SJCRH30 (cell line): Measurements from ENCODE around the gene ERFE. TPM values are rescaled to one million over a fixed set of nuclear protein-coding genes. Genes with fewer than 3 reads are reported as not detected.

Source experiments
- DNase-seq, 2 experiments: peaks; one replicate each; pipeline ENCODE4 v3.0.0-alpha.2; 2015 to 2020
- H3K27ac ChIP-seq: fragments of 250-450 bp; sonication (Bioruptor Pico); 2 replicates; pipeline ENCODE4 v1.5.1; 2020; ENCODE audit warnings: mild to moderate bottlenecking, moderate library complexity
- H3K27me3 ChIP-seq: fragments of 250-450 bp; sonication (Bioruptor Pico); 2 replicates; pipeline ENCODE4 v1.5.1; 2020; ENCODE audit warnings: mild to moderate bottlenecking, moderate library complexity
- H3K36me3 ChIP-seq: fragments of 250-450 bp; sonication (Bioruptor Pico); 2 replicates; pipeline ENCODE4 v1.5.1; 2020; ENCODE audit warnings: mild to moderate bottlenecking, moderate library complexity
- H3K4me1 ChIP-seq: fragments of 250-450 bp; sonication (Bioruptor Pico); 2 replicates; pipeline ENCODE4 v1.5.1; 2020; ENCODE audit warnings: mild to moderate bottlenecking, moderate library complexity
- H3K4me3 ChIP-seq: fragments of 250-450 bp; sonication (Bioruptor Pico); 2 replicates; pipeline ENCODE4 v1.5.1; 2020; ENCODE audit warnings: mild to moderate bottlenecking, moderate library complexity
- H3K9me3 ChIP-seq: fragments of 250-450 bp; sonication (Bioruptor Pico); replicated peaks from 2 replicates; pipeline ENCODE4 v1.5.1; 2020; ENCODE audit warnings: mild to moderate bottlenecking, moderate library complexity
- total RNA-seq: library from RNA; depleted of rRNA; stranded (reverse); fragments of >200 nt; shearing (Covaris generic); gene quantifications from 2 replicates; pipeline ENCODE4 v1.2.3, GENCODE V29; 2014

The ERFE gene
- total RNA-seq, 1 experiment from 2014 or later = 10.4 TPM

- Histone ChIP-seq H3K36me3 (no peaks in the 10 kb centered on the region), H3K4me1 (peaks cover 16% of the 10 kb centered on the region), H3K9me3 (0 out of 2 replicates have a peak, but pooled peaks cover 4% of the 10 kb centered on the region), H3K4me3 (no peak overlapping the region), H3K27me3 (no peaks in the 10 kb centered on the region), H3K27ac (no peak overlapping the region)
- peak; percentile 64 to 76 for DNase-seq
These were observed 35.4 kb upstream of the ERFE start for GRCh38 chr2:238123218-238123971.

- Histone ChIP-seq H3K27ac (no peak overlapping the region), H3K4me3 (no peak overlapping the region), H3K4me1 (peaks cover 16% of the 10 kb centered on the region), H3K9me3 (0 out of 2 replicates have a peak, but pooled peaks cover 4% of the 10 kb centered on the region), H3K27me3 (no peaks in the 10 kb centered on the region), H3K36me3 (no peaks in the 10 kb centered on the region)
- no peak for DNase-seq
These were observed 34.7 kb upstream of the ERFE start for GRCh38 chr2:238123991-238124470.

- no peaks in the 10 kb centered on the region for H3K27me3 ChIP-seq
- H3K27ac ChIP-seq = no peak overlapping the region
- H3K9me3 ChIP-seq = 0 out of 2 replicates have a peak, but pooled peaks cover 4% of the 10 kb centered on the region
- H3K36me3 ChIP-seq = no peaks in the 10 kb centered on the region
- no peak for DNase-seq
- H3K4me1 ChIP-seq = peaks cover 16% of the 10 kb centered on the region
- no peak overlapping the region for H3K4me3 ChIP-seq
These were observed 34.2 kb upstream of the ERFE start for GRCh38 chr2:238124488-238125126.

- no peak for DNase-seq
- Histone ChIP-seq H3K27me3 (no peaks in the 10 kb centered on the region), H3K9me3 (0 out of 2 replicates have a peak, but pooled peaks cover 4% of the 10 kb centered on the region), H3K27ac (no peak overlapping the region), H3K4me3 (no peak overlapping the region), H3K4me1 (peaks cover 13% of the 10 kb centered on the region), H3K36me3 (no peaks in the 10 kb centered on the region)
These were observed 33.5 kb upstream of the ERFE start for GRCh38 chr2:238125127-238125885.

GRCh38 chr2:238126338-238126737 lies 32.4 kb upstream of the ERFE start:
- Histone ChIP-seq H3K4me1 (peaks cover 12% of the 10 kb centered on the region), H3K36me3 (no peaks in the 10 kb centered on the region), H3K27me3 (no peaks in the 10 kb centered on the region), H3K9me3 (0 out of 2 replicates have a peak, but pooled peaks cover 4% of the 10 kb centered on the region), H3K27ac (no peak overlapping the region), H3K4me3 (no peak overlapping the region)
- no peak for DNase-seq

- no peak for DNase-seq
These were observed 32.0 kb upstream of the ERFE start for GRCh38 chr2:238126775-238127164.

GRCh38 chr2:238127165-238128060 lies 31.4 kb upstream of the ERFE start:
- Histone ChIP-seq H3K27ac (no peak overlapping the region), H3K4me1 (peaks cover 12% of the 10 kb centered on the region), H3K4me3 (peak overlapping the region; percentile 44), H3K36me3 (no peaks in the 10 kb centered on the region), H3K27me3 (no peaks in the 10 kb centered on the region), H3K9me3 (0 out of 2 replicates have a peak, but pooled peaks cover 4% of the 10 kb centered on the region)
- DNase-seq = peak; percentile 72 to 76

More at GRCh38 chr2:238126775-238127164, 32.0 kb upstream of the ERFE start:
- Histone ChIP-seq H3K36me3 (no peaks in the 10 kb centered on the region), H3K9me3 (0 out of 2 replicates have a peak, but pooled peaks cover 4% of the 10 kb centered on the region), H3K4me1 (peaks cover 12% of the 10 kb centered on the region), H3K27me3 (no peaks in the 10 kb centered on the region), H3K27ac (no peak overlapping the region), H3K4me3 (peak overlapping the region; percentile 44)

GRCh38 chr2:238128061-238128440 lies 30.7 kb upstream of the ERFE start:
- DNase-seq = no peak

GRCh38 chr2:238128534-238129001 lies 30.2 kb upstream of the ERFE start:
- H3K4me3 ChIP-seq = no peak overlapping the region
- H3K27ac ChIP-seq = no peak overlapping the region
- H3K36me3 ChIP-seq = no peaks in the 10 kb centered on the region
- no peak for DNase-seq
- H3K4me1 ChIP-seq = peaks cover 11% of the 10 kb centered on the region
- no peaks in the 10 kb centered on the region; the same call in 1 of the 2 replicates for H3K27me3 ChIP-seq
- H3K9me3 ChIP-seq = 0 out of 2 replicates have a peak, but pooled peaks cover 4% of the 10 kb centered on the region

More at GRCh38 chr2:238128061-238128440, 30.7 kb upstream of the ERFE start:
- no peak overlapping the region for H3K27ac ChIP-seq
- peaks cover 11% of the 10 kb centered on the region for H3K4me1 ChIP-seq
- H3K36me3 ChIP-seq = no peaks in the 10 kb centered on the region
- no peaks in the 10 kb centered on the region; the same call in 1 of the 2 replicates for H3K27me3 ChIP-seq
- H3K9me3 ChIP-seq = 0 out of 2 replicates have a peak, but pooled peaks cover 4% of the 10 kb centered on the region
- no peak overlapping the region for H3K4me3 ChIP-seq

GRCh38 chr2:238129166-238130010 lies 29.4 kb upstream of the ERFE start:
- no peak overlapping the region for H3K27ac ChIP-seq
- H3K36me3 ChIP-seq = no peaks in the 10 kb centered on the region
- H3K4me1 ChIP-seq = peaks cover 17% of the 10 kb centered on the region
- no peak overlapping the region for H3K4me3 ChIP-seq
- no peak for DNase-seq
- H3K27me3 ChIP-seq = no peaks in the 10 kb centered on the region; the same call in 1 of the 2 replicates
- H3K9me3 ChIP-seq = 0 out of 2 replicates have a peak, but pooled peaks cover 4% of the 10 kb centered on the region

- no peaks in the 10 kb centered on the region; the same call in 1 of the 2 replicates for H3K27me3 ChIP-seq
- H3K27ac ChIP-seq = no peak overlapping the region
- 0 out of 2 replicates have a peak, but pooled peaks cover 4% of the 10 kb centered on the region for H3K9me3 ChIP-seq
- H3K4me3 ChIP-seq = no peak overlapping the region
- H3K4me1 ChIP-seq = peaks cover 22% of the 10 kb centered on the region
- DNase-seq = no peak
- H3K36me3 ChIP-seq = no peaks in the 10 kb centered on the region
These were observed 28.6 kb upstream of the ERFE start for GRCh38 chr2:238130111-238130695.

- H3K4me3 ChIP-seq = no peak overlapping the region
- DNase-seq = no peak
- H3K27ac ChIP-seq = no peak overlapping the region
- no peaks in the 10 kb centered on the region for H3K36me3 ChIP-seq
- no peaks in the 10 kb centered on the region; the same call in 1 of the 2 replicates for H3K27me3 ChIP-seq
- 0 out of 2 replicates have a peak, but pooled peaks cover 4% of the 10 kb centered on the region for H3K9me3 ChIP-seq
- peaks cover 22% of the 10 kb centered on the region for H3K4me1 ChIP-seq
These were observed 27.8 kb upstream of the ERFE start for GRCh38 chr2:238130696-238131628.
